ENCODE results near the gene RERE. TPM values are rescaled to one million over a fixed set of nuclear protein-coding genes. Genes with fewer than 3 reads are reported as not detected.

Gene RERE
- total RNA-seq, 1 experiment from 2014 or later = 217 TPM

- H3K4me1 ChIP-seq (ENCODE audit: control insufficient read depth, insufficient read depth, low read length) = peaks cover 38% of the 10 kb centered on the region
- in situ Hi-C loops (cut with HindIII; ENCODE audit: low pct_unique_long_range_greater_than_20kb, low sequenced_read_pairs) = no loop called here
- no peak overlapping the region for H3K4me3 ChIP-seq (ENCODE audit: low read depth in 2 of 2, low read length in 2 of 2)
- no TSS peak for BruUV-seq (replicated peaks)
- H3K27ac ChIP-seq (ENCODE audit: low read length) = no peak overlapping the region
- H3K27me3 ChIP-seq (ENCODE audit: control insufficient read depth, insufficient read depth, low read length) = no peaks in the 10 kb centered on the region
- intact Hi-C loops (cut with micrococcal nuclease; ENCODE audit: unreplicated experiment) = no loop called here
- POLR2A ChIA-PET = no interaction called here
- no peak for ATAC-seq
- no peaks in the 10 kb centered on the region for H3K9me3 ChIP-seq (ENCODE audit: control insufficient read depth, insufficient read depth, low read depth, low read length)
- TF ChIP-seq TCF7L2 (IDR thresholded peaks at IDR 0.05; ENCODE audit: low read depth, low read length) (no peak), SIN3A (IDR thresholded peaks at IDR 0.05; ENCODE audit: borderline replicate concordance, insufficient read depth, low read depth, low read length) (no peak), REST (IDR thresholded peaks at IDR 0.05; ENCODE audit: insufficient read depth in 1 of 2, low read depth in 2 of 2, low read length in 1 of 2) (no peak), POLR2AphosphoS5 (IDR thresholded peaks at IDR 0.05; ENCODE audit: low read depth, low read length) (no peak)
- TF ChIP-seq, protein P1, sequence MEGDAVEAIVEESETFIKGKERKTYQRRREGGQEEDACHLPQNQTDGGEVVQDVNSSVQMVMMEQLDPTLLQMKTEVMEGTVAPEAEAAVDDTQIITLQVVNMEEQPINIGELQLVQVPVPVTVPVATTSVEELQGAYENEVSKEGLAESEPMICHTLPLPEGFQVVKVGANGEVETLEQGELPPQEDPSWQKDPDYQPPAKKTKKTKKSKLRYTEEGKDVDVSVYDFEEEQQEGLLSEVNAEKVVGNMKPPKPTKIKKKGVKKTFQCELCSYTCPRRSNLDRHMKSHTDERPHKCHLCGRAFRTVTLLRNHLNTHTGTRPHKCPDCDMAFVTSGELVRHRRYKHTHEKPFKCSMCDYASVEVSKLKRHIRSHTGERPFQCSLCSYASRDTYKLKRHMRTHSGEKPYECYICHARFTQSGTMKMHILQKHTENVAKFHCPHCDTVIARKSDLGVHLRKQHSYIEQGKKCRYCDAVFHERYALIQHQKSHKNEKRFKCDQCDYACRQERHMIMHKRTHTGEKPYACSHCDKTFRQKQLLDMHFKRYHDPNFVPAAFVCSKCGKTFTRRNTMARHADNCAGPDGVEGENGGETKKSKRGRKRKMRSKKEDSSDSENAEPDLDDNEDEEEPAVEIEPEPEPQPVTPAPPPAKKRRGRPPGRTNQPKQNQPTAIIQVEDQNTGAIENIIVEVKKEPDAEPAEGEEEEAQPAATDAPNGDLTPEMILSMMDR (IDR thresholded peaks at IDR 0.05) = no peak
- no peak for DNase-seq (ENCODE audit: low read depth, low spot score)
- CTCF ChIA-PET = interaction anchor here (0.6 kb wide), 1 partner anchor 612 kb away, joined by 5 read pairs; no protein-coding TSS in a partner anchor
- H3K36me3 ChIP-seq (ENCODE audit: control insufficient read depth, insufficient read depth, low read length) = no peaks in the 10 kb centered on the region
Observed at GRCh38 chr1:8720347-8720746, 97.1 kb downstream of the RERE start.

DNA sequence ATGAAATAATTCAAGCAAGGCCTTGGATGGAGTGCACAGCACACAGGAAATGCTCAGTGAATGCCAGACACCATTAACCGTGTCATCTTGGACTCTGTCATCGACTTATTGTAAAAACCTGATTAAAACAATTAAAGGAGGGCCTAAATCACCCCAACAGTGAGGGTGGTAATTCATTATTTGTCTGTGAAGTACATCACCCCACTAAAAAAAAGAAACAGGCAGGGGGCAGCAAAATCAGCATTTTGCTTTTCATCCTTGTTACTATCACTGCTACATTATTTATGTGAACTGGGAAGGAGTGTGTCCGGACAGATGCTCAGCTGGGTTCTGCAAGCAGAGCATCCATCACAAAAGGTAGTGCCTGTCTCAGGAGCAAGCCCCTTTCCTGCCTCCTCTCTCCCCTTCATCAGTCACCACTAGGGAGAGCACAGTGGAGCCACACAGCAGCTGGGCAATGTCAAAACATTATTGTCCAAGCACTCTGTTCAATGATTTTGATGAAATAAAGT is 98.5 kb downstream of the RERE start:
- peak; percentile 70; the same call in 1 of the 2 replicates for ATAC-seq

More for the DNA sequence above, 98.5 kb downstream of the RERE start:
- Histone ChIP-seq H3K4me1 (ENCODE audit: control insufficient read depth, insufficient read depth, low read length) (peaks cover 42% of the 10 kb centered on the region), H3K27me3 (ENCODE audit: control insufficient read depth, insufficient read depth, low read length) (no peaks in the 10 kb centered on the region), H3K9me3 (ENCODE audit: control insufficient read depth, insufficient read depth, low read depth, low read length) (no peaks in the 10 kb centered on the region), H3K27ac (ENCODE audit: low read length) (0 out of 2 replicates have a peak overlapping the region, but pooled peaks have one; percentile 30), H3K4me3 (ENCODE audit: low read depth in 2 of 2, low read length in 2 of 2) (no peak overlapping the region), H3K36me3 (ENCODE audit: control insufficient read depth, insufficient read depth, low read length) (no peaks in the 10 kb centered on the region)
- TF ChIP-seq SIN3A (IDR thresholded peaks at IDR 0.05; ENCODE audit: borderline replicate concordance, insufficient read depth, low read depth, low read length) = no peak
- TF ChIP-seq, protein P1 (IDR thresholded peaks at IDR 0.05) = peak; percentile 65
- no peak for DNase-seq (ENCODE audit: low read depth, low spot score)
- ChIA-PET POLR2A (no interaction called here), CTCF (no interaction called here)
- no TSS peak for BruUV-seq (replicated peaks)
- in situ Hi-C loops (cut with HindIII; ENCODE audit: low pct_unique_long_range_greater_than_20kb, low sequenced_read_pairs) (no loop called here), intact Hi-C loops (cut with micrococcal nuclease; ENCODE audit: unreplicated experiment) (loop anchor here (10.0 kb wide), 1 partner anchor 126 kb away; no protein-coding TSS in a partner anchor)

Measured in Panc1 (cell line).